Lung (tissue), 12 donors: ENCODE data around the gene PTTG2. TPM values are rescaled to one million over a fixed set of nuclear protein-coding genes. Genes with fewer than 3 reads are reported as not detected.

Source experiments
- ATAC-seq: fragments of 200-7000 bp; cut with Tn5 transposase; one replicate; pipeline ENCODE4 v1.9.1; 2020; ENCODE audit warnings: moderate number of reproducible peaks; ENCODE audit not compliant: insufficient read depth, low FRiP score
- DNase-seq, 3 donors: peaks; one replicate each; pipeline ENCODE4 v3.0.0-alpha.2; 2013 to 2017
- H3K27ac ChIP-seq, 2 donors: one replicate each; pipeline ENCODE4 v1.5.1; 2013; ENCODE audit warnings: mild to moderate bottlenecking in 2 of 2, moderate library complexity in 2 of 2, control low read depth in 1 of 2, inconsistent platforms in 1 of 2, low read depth in 1 of 2, low read length in 1 of 2
- H3K27me3 ChIP-seq, 3 donors: one replicate each; pipeline ENCODE4 v1.5.1; 2013; ENCODE audit warnings: low read length in 2 of 3; ENCODE audit not compliant: control insufficient read depth in 3 of 3, insufficient read depth in 3 of 3
- H3K36me3 ChIP-seq, 4 donors: one replicate each; pipeline ENCODE4 v1.5.1; 2013; ENCODE audit warnings: low read length in 4 of 4, mild to moderate bottlenecking in 1 of 4, moderate library complexity in 1 of 4; ENCODE audit not compliant: control insufficient read depth in 4 of 4, insufficient read depth in 4 of 4
- H3K4me1 ChIP-seq, 5 donors: one replicate each; pipeline ENCODE4 v1.5.1; 2013; ENCODE audit warnings: low read length in 5 of 5, mild to moderate bottlenecking in 2 of 5, moderate library complexity in 1 of 5; ENCODE audit not compliant: control insufficient read depth in 5 of 5, insufficient read depth in 5 of 5
- H3K4me3 ChIP-seq: one replicate; pipeline ENCODE4 v1.5.1; 2013; ENCODE audit warnings: mild to moderate bottlenecking, control low read depth, moderate library complexity
- H3K9ac ChIP-seq, 2 donors: one replicate each; pipeline ENCODE4 v1.5.1; 2013; ENCODE audit warnings: low read length in 2 of 2, control low read depth in 1 of 2; ENCODE audit not compliant: insufficient read depth in 1 of 2
- H3K9me3 ChIP-seq, 4 donors: one replicate each; pipeline ENCODE4 v1.5.1; 2013; ENCODE audit warnings: low read length in 3 of 4, mild to moderate bottlenecking in 1 of 4, moderate library complexity in 1 of 4; ENCODE audit not compliant: control insufficient read depth in 4 of 4, insufficient read depth in 3 of 4
- CTCF ChIP-seq: IDR thresholded peaks from 2 replicates; pipeline ENCODE4 v1.5.1; 2012; ENCODE audit warnings: mild to moderate bottlenecking; ENCODE audit errors: control extremely low read depth, extremely low read depth
- WGBS, 2 donors: extraction: QIAGEN DNeasy Blood & Tissue Kit; methylation state at CpG; one replicate each; pipeline ENCODE4 v1.1.7; 2013; 5-methylcytosine and 5-hydroxymethylcytosine counted together
- polyA plus RNA-seq, 2 donors: library from polyadenylated mRNA; stranded (reverse); fragments of 200-250 nt; gene quantifications; one replicate each; pipeline ENCODE4 v1.2.1, GENCODE V29; 2013
- total RNA-seq, 2 donors: library from RNA; depleted of rRNA in 1 of 2; stranded (reverse); fragments of >200 nt in 1 of 2; gene quantifications; one replicate each; pipeline ENCODE4 v1.2.1, GENCODE V29; 2014 to 2021
- donor health status: control.
- donor health status: control.
- donor health status: Bipolar disorder and iron deficiency.
- donor health status: healthy.
- donor health status: DM: yes; HTN: yes; CAD: no.

The PTTG2 gene
- total and polyA plus RNA-seq, 4 donors, result 0.11 to 0.52 TPM; not detected in 2

- no peak overlapping the region for H3K9ac ChIP-seq
- H3K9me3 ChIP-seq, result no peaks in the 10 kb centered on the region
- H3K4me3 ChIP-seq, result no peak overlapping the region
- no peak for TF ChIP-seq CTCF
- no peaks in the 10 kb centered on the region for H3K27me3 ChIP-seq
- 70 to 76% methylated on average over 3 of the region's 3 CpGs for WGBS, 2 donors
- ATAC-seq, result no peak
- no peak overlapping the region for H3K27ac ChIP-seq
- DNase-seq, result no peak
- no peaks in the 10 kb centered on the region for H3K36me3 ChIP-seq
- peaks cover 0 to 16% (median 2%) of the 10 kb centered on the region in 5 donors for H3K4me1 ChIP-seq
These were observed 43.9 kb downstream of the PTTG2 start for GRCh38 chr4:38004062-38004461.

- Histone ChIP-seq H3K27ac (no peak overlapping the region), H3K9ac (no peak overlapping the region), H3K4me1 (peaks cover 0 to 16% (median 4%) of the 10 kb centered on the region in 5 donors), H3K4me3 (no peak overlapping the region), H3K36me3 (no peaks in the 10 kb centered on the region), H3K9me3 (no peaks in the 10 kb centered on the region), H3K27me3 (no peaks in the 10 kb centered on the region)
- WGBS, 2 donors, result 53 to 64% methylated on average over 6 of the region's 6 CpGs
- TF ChIP-seq CTCF, result no peak
- DNase-seq (no peak), ATAC-seq (no peak)
These were observed 44.7 kb downstream of the PTTG2 start for GRCh38 chr4:38004887-38005286.

GRCh38 chr4:38005637-38006036 lies 45.4 kb downstream of the PTTG2 start:
- Histone ChIP-seq H3K4me3 (no peak overlapping the region), H3K36me3 (no peaks in the 10 kb centered on the region), H3K4me1 (peaks cover 0 to 16% (median 4%) of the 10 kb centered on the region in 5 donors), H3K27ac (no peak overlapping the region), H3K27me3 (no peaks in the 10 kb centered on the region), H3K9me3 (no peaks in the 10 kb centered on the region), H3K9ac (no peak overlapping the region)
- WGBS, 2 donors, result 94 to 96% methylated on average over 3 of the region's 3 CpGs
- DNase-seq (no peak), ATAC-seq (no peak)
- no peak for TF ChIP-seq CTCF

- WGBS, 2 donors, result 77 to 79% methylated on average over 5 of the region's 5 CpGs
- H3K27me3 ChIP-seq, result no peaks in the 10 kb centered on the region
- ATAC-seq (no peak), DNase-seq (no peak)
- peaks cover 0 to 3% (median 0%) of the 10 kb centered on the region in 4 donors for H3K36me3 ChIP-seq
- no peaks in the 10 kb centered on the region for H3K9me3 ChIP-seq
- H3K4me1 ChIP-seq, result peaks cover 0 to 13% (median 4%) of the 10 kb centered on the region in 5 donors
- H3K27ac ChIP-seq, result no peak overlapping the region
- H3K9ac ChIP-seq, result no peak overlapping the region
- no peak overlapping the region for H3K4me3 ChIP-seq
- TF ChIP-seq CTCF, result no peak
These were observed 47.4 kb downstream of the PTTG2 start for GRCh38 chr4:38007645-38008044.
